IPS-20b (cell line): ENCODE results near the gene FGF2.
A peak's percentile ranks its signal among the peaks of the same experiment; 100 is the strongest.
"Not testable (repeated sequence)": the region's sequence is repeated elsewhere in the genome, so short reads cannot be mapped to it uniquely, and the experiment has no call there.

Experiments
- H3K27ac ChIP-seq: one replicate; pipeline ENCODE4 v1.5.1; 2013; ENCODE audit warnings: low read length
- H3K27me3 ChIP-seq: 2 replicates; pipeline ENCODE4 v1.6.1; 2013; ENCODE audit warnings: mild to moderate bottlenecking, low read length, inconsistent platforms; ENCODE audit not compliant: insufficient read depth
- H3K36me3 ChIP-seq: 2 replicates; pipeline ENCODE4 v1.6.1; 2013; ENCODE audit warnings: low read depth, mild to moderate bottlenecking, inconsistent platforms, low read length, moderate library complexity; ENCODE audit not compliant: insufficient read depth
- H3K4me1 ChIP-seq: 2 replicates; pipeline ENCODE4 v1.6.1; 2013; ENCODE audit warnings: mild to moderate bottlenecking, control low read depth, inconsistent platforms, low read length, moderate library complexity; ENCODE audit not compliant: insufficient read depth
- H3K4me3 ChIP-seq: 2 replicates; pipeline ENCODE4 v1.5.1; 2013; ENCODE audit warnings: mild to moderate bottlenecking, low read length, inconsistent platforms
- H3K9ac ChIP-seq: 2 replicates; pipeline ENCODE4 v1.6.1; 2013; ENCODE audit warnings: low read depth, mild to moderate bottlenecking, inconsistent platforms, low read length, moderate library complexity
- H3K9me3 ChIP-seq: 2 replicates; pipeline ENCODE4 v1.6.1; 2013; ENCODE audit warnings: mild to moderate bottlenecking, low read depth, low read length, inconsistent platforms; ENCODE audit not compliant: insufficient read depth

Gene FGF2

DNA sequence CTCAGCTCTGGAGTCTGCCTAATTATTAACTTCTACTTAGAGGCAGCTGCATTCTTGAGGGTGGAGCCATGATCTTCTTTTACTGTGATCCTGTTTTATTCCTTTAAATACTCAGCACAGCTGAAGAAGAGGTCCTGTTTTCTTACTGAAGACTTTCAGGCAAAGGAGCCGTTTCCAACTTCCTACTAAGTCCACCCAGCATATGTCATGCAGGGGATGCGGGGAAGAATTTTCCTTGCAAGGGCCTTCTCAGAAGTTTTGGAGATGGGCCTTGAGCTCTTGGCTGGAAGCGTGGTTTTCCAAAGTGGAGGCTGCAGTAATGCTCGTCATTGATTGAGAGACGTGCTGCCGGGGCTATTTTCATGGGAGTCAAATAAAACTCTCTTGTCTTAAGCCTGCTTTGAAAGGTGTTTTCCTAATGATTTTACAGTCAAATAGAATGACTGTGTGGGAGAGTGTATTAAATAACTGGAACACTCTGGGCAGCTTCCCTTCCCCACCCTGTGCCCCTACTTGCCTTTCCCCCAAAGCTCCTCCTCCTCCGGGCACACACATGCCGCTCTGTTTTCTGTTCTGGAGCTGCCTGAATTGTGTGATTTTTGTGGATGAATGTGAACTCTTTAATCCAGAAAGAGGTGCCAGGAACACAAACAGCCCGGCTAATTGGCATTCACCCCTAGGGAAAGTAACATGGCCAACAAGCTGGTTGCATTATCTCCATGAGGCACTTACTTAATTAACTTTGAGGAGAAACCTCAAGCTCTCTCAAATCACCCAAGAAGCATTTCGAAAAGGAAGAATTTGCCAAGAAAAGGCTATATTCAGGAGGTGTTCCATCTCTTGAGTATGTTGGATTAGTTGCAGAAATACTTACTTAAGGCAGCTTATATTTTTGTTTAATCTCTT, 28.1 kb downstream of the FGF2 start:
- H3K9ac ChIP-seq: no peak overlapping the region
- no peaks in the 10 kb centered on the region for H3K9me3 ChIP-seq
- H3K27me3 ChIP-seq: no peaks in the 10 kb centered on the region
- peaks cover 35% of the 10 kb centered on the region for H3K36me3 ChIP-seq
- peaks cover 57% of the 10 kb centered on the region for H3K4me1 ChIP-seq
- H3K27ac ChIP-seq: no peak overlapping the region
- H3K4me3 ChIP-seq: peak overlapping the region; percentile 13; the same call in 1 of the 2 replicates

DNA sequence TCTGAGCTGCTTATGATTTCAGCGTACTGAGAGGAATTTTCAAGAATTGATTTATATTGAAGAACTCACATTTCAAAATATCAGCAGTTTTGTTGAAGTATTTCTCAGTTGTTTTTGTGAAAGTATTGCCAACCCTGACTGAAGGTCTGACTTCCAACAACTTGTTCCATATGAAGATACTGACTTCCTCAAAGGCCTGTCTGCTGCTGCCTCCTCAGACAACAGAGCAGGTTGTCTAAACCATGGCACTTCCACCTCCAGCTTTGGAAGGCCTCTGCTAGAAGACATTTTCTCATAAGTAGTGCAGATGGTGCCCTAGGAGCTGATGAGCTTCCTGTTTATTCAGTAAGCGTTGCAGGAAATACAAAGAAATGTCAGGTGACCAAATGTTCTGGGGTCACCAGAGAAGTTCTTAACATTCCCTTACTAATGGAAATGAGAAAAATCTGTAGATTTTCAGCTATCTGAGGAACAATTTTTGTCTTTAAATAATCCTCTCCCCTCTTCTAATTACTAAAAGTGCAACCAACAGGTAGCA, 28.8 kb downstream of the FGF2 start:
- no peak overlapping the region for H3K27ac ChIP-seq
- H3K4me3 ChIP-seq: no peak overlapping the region
- H3K36me3 ChIP-seq: peaks cover 35% of the 10 kb centered on the region
- H3K27me3 ChIP-seq: no peaks in the 10 kb centered on the region
- no peak overlapping the region for H3K9ac ChIP-seq
- H3K9me3 ChIP-seq: no peaks in the 10 kb centered on the region
- H3K4me1 ChIP-seq: peaks cover 54% of the 10 kb centered on the region

DNA sequence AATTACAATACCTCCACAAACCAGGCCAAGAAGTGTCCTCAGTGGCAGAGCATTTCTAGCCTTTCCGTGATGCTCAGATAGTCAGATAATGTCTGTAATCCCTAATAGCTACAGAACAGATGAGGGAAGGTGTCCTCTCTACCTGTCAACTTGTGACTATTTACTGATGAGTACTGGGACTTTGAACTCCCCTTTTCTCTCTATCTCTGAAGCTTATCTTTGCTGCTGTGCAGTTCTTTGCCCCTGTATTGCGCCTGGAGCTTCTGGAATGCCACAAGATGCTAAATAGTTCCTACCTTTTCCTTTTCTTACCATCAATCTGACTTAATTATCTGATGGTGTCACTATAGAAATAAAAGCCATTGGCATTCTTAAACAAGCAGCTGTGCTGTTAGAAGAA, 30.5 kb downstream of the FGF2 start:
- H3K4me3 ChIP-seq: no peak overlapping the region
- peaks cover 36% of the 10 kb centered on the region for H3K36me3 ChIP-seq
- H3K9ac ChIP-seq: no peak overlapping the region
- H3K27me3 ChIP-seq: no peaks in the 10 kb centered on the region
- no peak overlapping the region for H3K27ac ChIP-seq
- H3K4me1 ChIP-seq: peaks cover 58% of the 10 kb centered on the region
- H3K9me3 ChIP-seq: no peaks in the 10 kb centered on the region

DNA sequence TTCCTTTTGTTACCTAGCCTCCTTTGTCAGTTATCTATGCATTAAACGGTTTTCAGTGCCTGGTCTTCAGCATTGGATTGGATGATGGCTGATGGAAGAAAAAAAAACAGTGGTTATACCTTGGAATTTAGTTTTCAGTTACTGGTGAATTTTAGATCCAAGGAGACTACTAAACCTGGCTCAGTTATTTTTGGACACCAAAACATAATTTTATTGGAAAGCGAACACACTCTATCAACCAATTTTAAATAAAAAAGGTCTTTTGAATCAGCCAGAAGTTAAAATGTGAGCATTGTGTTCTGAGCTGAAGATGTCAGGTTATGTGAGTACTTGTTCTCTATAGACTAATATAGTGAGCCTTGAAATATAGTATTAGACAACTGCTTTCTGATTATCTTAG, 32.1 kb downstream of the FGF2 start:
- H3K36me3 ChIP-seq: peaks cover 29% of the 10 kb centered on the region
- no peaks in the 10 kb centered on the region for H3K9me3 ChIP-seq
- no peaks in the 10 kb centered on the region for H3K27me3 ChIP-seq
- H3K9ac ChIP-seq: no peak overlapping the region
- no peak overlapping the region for H3K4me3 ChIP-seq
- peaks cover 58% of the 10 kb centered on the region for H3K4me1 ChIP-seq
- H3K27ac ChIP-seq: no peak overlapping the region

DNA sequence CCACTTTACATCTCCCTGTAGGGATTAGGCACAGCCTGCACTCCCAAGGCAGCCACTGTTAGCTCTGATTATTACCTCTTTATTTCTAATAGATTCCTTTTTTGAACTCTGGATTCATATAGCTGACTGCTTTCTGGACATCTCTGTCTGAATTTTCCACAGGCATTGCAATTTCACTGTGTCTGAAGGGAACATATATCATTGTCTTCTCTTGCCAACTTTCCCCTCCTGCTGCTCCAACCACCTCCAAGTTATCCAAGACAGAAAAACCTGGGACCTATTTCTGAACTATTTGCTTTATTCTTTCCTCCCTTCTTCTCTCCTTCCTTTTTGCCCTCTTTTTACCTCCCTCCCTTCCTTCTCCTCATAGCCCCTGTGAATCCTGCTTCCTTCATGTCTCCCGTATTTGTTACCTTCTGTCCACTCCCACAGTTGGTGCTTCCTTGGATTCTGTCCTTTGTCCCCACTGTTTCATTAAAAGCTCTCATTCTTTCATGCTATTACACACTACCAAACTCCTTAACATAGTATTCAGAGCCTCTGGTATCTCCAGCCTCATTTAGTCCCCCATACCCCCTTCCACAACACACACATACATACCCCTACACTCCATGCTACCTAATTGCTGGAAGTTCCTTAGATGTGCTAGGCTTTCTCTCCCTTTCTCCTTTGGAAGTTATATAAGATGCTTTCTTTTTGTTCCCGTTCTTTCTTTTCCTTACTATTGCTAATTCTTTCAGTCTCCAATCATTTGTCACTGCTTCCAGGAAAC, 34.7 kb downstream of the FGF2 start:
- H3K9ac ChIP-seq: no peak overlapping the region
- H3K4me1 ChIP-seq: peaks cover 37% of the 10 kb centered on the region
- no peak overlapping the region for H3K4me3 ChIP-seq
- no peak overlapping the region for H3K27ac ChIP-seq
- no peaks in the 10 kb centered on the region for H3K9me3 ChIP-seq
- peaks cover 21% of the 10 kb centered on the region for H3K36me3 ChIP-seq
- H3K27me3 ChIP-seq: no peaks in the 10 kb centered on the region

DNA sequence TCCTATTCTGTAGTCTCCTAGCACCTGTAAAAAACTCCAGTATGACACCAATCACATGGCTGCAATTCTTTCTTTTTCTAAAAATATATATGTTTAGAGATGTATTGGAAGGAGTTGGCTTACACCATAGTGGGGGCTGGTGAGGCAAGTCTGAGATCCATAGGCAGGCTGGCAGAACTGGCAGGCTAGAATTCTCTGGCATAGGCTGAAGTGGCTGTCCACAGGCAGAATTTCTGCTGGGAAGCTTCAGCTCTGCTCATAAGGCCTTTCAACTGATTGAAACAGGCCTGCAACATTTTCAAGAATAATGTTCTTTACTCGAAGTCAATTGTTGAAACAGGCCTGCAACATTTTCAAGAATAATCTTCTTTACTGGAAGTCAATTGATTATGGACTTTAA, 37.0 kb downstream of the FGF2 start:
- Histone ChIP-seq H3K9me3 (no peaks in the 10 kb centered on the region), H3K27me3 (no peaks in the 10 kb centered on the region), H3K27ac (no peak overlapping the region), H3K36me3 (peaks cover 19% of the 10 kb centered on the region), H3K4me3 (no peak overlapping the region), H3K9ac (no peak overlapping the region), H3K4me1 (peaks cover 22% of the 10 kb centered on the region)

DNA sequence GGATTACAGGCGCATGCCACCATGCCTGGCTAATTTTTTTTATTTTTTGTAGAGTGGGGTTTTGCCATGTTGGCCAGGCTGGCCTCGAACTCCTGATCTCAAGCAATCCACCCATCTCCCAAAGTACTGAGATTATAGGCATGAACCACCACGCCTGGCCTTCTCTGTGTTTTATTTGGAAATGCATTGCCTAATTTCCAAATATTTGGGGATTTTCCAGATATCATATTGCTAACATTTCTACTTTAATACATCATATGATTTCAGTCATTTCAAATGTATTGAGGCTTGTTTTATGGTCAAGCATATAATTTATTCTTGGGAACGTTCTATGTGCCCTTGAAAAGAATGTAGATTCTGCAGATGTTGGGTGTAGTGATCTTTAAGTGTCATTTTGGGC, 38.8 kb downstream of the FGF2 start:
- Histone ChIP-seq H3K4me3 (no peak overlapping the region), H3K27me3 (no peaks in the 10 kb centered on the region), H3K9me3 (no peaks in the 10 kb centered on the region), H3K36me3 (peaks cover 14% of the 10 kb centered on the region), H3K27ac (no peak overlapping the region), H3K9ac (no peak overlapping the region), H3K4me1 (peaks cover 18% of the 10 kb centered on the region)

DNA sequence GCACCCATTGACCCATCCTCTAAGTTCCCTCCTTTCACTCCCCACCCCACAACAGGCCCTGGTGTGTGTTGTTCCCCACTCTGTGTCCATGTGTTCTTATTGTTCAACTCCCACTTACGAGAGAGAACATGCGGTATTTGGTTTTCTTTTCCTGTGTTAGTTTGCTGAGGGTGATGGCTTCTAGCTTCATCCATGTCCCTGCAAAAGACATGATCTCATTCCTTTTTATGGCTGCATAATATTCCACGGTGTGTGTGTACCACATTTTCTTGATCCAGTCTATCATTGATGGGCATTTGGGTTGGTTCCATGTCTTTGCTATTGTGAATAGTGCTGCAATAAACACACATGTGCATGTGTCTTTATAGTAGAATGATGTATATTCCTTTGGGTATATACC, 41.6 kb downstream of the FGF2 start:
- not testable (repeated sequence) for H3K4me3 ChIP-seq, H3K27me3 ChIP-seq, H3K9ac ChIP-seq, H3K9me3 ChIP-seq, H3K27ac ChIP-seq, H3K4me1 ChIP-seq
- H3K36me3 ChIP-seq: peaks cover 19% of the 10 kb centered on the region; the same call in 1 of the 2 replicates

DNA sequence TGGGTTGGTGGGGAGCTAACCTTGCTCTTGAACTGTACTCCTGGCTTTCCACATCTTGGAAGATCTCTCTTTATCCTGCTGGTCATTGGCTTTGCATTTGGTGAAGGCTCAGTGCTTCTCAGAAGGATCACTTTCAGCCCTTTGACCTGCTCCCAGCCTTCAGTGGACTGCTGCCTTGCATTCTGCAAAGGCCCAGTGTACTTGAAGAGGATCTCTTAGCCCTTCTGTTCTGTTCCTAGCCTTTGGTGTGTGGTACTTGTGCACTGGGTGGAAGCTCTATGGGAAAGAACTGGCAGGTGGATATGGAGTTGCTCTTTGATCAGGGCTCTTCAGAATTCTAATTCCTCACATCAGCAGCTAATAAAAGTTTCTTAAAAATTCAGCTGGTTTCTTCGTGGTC, 46.5 kb downstream of the FGF2 start:
- no peak overlapping the region for H3K27ac ChIP-seq
- H3K36me3 ChIP-seq: peaks cover 40% of the 10 kb centered on the region
- peaks cover 9% of the 10 kb centered on the region for H3K4me1 ChIP-seq
- H3K9ac ChIP-seq: no peak overlapping the region
- H3K9me3 ChIP-seq: no peaks in the 10 kb centered on the region
- no peaks in the 10 kb centered on the region for H3K27me3 ChIP-seq
- no peak overlapping the region for H3K4me3 ChIP-seq

DNA sequence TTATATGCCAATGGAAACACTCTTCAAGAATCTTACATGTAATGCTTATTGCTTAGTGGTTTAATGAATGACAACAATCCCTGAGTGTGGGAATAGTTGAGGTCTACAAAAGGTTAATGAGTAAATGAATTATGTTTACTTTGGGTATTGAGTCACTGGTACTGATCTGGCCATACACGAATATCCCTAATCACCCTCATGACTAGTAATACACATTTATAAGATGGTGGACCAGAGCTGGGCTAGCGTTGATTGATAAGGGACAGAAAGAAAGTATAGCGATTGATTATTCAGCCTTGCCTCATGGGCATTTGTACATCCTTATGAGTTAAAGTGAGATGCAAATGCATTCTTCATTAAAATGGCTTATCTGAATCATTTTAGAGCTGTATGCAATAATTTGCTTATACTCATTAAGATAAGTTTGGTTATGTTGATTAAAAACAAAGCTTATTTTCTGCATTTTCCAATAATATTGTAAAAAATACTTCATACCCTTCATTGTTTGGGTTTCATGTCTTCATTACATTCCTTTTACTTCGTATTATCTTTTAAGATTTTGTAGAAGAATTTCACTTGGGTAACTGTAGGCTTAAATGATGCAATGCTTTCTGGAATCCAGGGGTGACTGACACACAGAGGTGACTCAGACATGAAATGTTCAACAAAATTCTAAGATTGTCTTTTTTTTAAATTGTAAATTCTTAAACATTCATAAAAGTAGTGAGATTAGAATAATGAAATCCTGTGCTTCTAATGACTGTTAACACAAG, 47.4 kb downstream of the FGF2 start:
- Histone ChIP-seq H3K9me3 (peaks cover 3% of the 10 kb centered on the region; the same call in 1 of the 2 replicates), H3K9ac (no peak overlapping the region), H3K27ac (no peak overlapping the region), H3K36me3 (peaks cover 49% of the 10 kb centered on the region), H3K27me3 (no peaks in the 10 kb centered on the region), H3K4me3 (no peak overlapping the region), H3K4me1 (peaks cover 9% of the 10 kb centered on the region)

DNA sequence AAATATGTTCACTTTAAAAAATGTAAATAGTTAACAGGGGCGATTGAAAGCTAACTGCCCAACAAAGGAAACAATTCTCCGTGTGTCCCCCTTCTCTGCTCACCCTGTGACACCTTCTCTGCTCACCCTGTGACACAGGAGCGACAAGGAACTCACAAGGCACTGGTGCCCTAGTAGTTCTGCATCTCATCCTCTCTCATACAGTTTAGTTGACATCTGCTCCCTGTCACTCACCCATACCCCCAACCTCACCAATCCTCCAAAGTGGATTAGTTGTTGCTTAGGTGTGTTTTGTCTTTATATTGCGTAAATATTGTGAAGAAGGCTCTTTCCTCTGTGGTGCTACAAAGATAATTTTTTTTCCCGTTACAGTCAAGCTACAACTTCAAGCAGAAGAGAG, 49.3 kb downstream of the FGF2 start:
- peaks cover 68% of the 10 kb centered on the region for H3K36me3 ChIP-seq
- H3K4me1 ChIP-seq: peaks cover 9% of the 10 kb centered on the region
- no peaks in the 10 kb centered on the region for H3K27me3 ChIP-seq
- H3K4me3 ChIP-seq: no peak overlapping the region
- no peak overlapping the region for H3K27ac ChIP-seq
- H3K9me3 ChIP-seq: peaks cover 4% of the 10 kb centered on the region; the same call in 1 of the 2 replicates
- H3K9ac ChIP-seq: no peak overlapping the region
